ENCODE data around the gene LRRC4B. TPM values are rescaled to one million over a fixed set of nuclear protein-coding genes. Genes with fewer than 3 reads are reported as not detected.

The LRRC4B gene
- total and polyA plus RNA-seq, 2 of the 8 experiments (the other 6 are each of a cell fraction or from before 2014, with no cell fraction given) = 13.4 to 21.2 TPM

GRCh38 chr19:50573741-50574461 is 5.7 kb upstream of the LRRC4B start:
- Histone ChIP-seq H4K5ac (ENCODE audit: insufficient read length, low read depth, low read length) (no peak overlapping the region), H3K56ac (replicated peaks; ENCODE audit: insufficient read length, low read depth, low read length) (no peak overlapping the region), H2BK15ac (ENCODE audit: low read length) (no peak overlapping the region), H3K9ac (replicated peaks in 1 of 4; ENCODE audit: extremely low read depth in 1 of 4, low read depth in 3 of 4, low read length in 3 of 4) (no peak overlapping the region), H2BK5ac (ENCODE audit: low read depth, low read length) (no peak overlapping the region), H4K20me1 (replicated peaks in 1 of 2; ENCODE audit: control insufficient read depth in 1 of 2, insufficient read depth in 2 of 2, low read length in 2 of 2) (no peaks in the 10 kb centered on the region), H2BK12ac (ENCODE audit: low read depth, low read length) (no peak overlapping the region), H3K27me3 (replicated peaks in 1 of 4; ENCODE audit: control insufficient read depth in 3 of 4, extremely low read depth in 1 of 4, insufficient read depth in 3 of 4, low read length in 3 of 4) (peaks cover 0 to 12% (median 6%) of the 10 kb centered on the region in 4 experiments; a peak in 3 of 7 replicates), H3K23me2 (ENCODE audit: low read depth, low read length) (no peaks in the 10 kb centered on the region), H4K8ac (ENCODE audit: extremely low read depth, insufficient read depth, low read length) (no peak overlapping the region), H3K9me3 (ENCODE audit: insufficient read depth in 2 of 2, low read depth in 1 of 2, low read length in 1 of 2) (no peaks in the 10 kb centered on the region), H4K91ac (replicated peaks; ENCODE audit: insufficient read length, low read length) (no peak overlapping the region), H3K23ac (ENCODE audit: insufficient read length) (no peak overlapping the region), H3K79me2 (ENCODE audit: control insufficient read depth in 1 of 2, insufficient read depth in 2 of 2, low read length in 2 of 2) (no peaks in the 10 kb centered on the region), H3K4ac (replicated peaks; ENCODE audit: insufficient read length, low read depth, low read length) (no peak overlapping the region), H3K4me3 (ENCODE audit: extremely low read depth in 1 of 4, insufficient read depth in 2 of 4, low read depth in 3 of 4, low read length in 4 of 4) (no peak overlapping the region), H3K4me2 (ENCODE audit: insufficient read depth in 1 of 2, low read depth in 2 of 2, low read length in 2 of 2) (no peak overlapping the region), H3K79me1 (ENCODE audit: low read depth, low read length) (no peaks in the 10 kb centered on the region), H2AK5ac (ENCODE audit: low read depth, low read length) (no peak overlapping the region), H3K14ac (ENCODE audit: insufficient read length) (no peak overlapping the region), H2BK20ac (ENCODE audit: low read length) (no peak overlapping the region), H3K36me3 (ENCODE audit: control insufficient read depth in 2 of 4, insufficient read depth in 4 of 4, low read length in 3 of 4) (no peaks in the 10 kb centered on the region), H3K18ac (ENCODE audit: extremely low read depth, low read length) (no peak overlapping the region), H2AFZ (ENCODE audit: low read length) (no peak overlapping the region), H3K4me1 (replicated peaks in 1 of 4; ENCODE audit: control insufficient read depth in 3 of 4, insufficient read depth in 4 of 4, low read length in 3 of 4) (peaks cover 0 to 8% (median 2%) of the 10 kb centered on the region in 4 experiments; a peak in 4 of 7 replicates), H3K27ac (ENCODE audit: low read depth, low read length) (no peak overlapping the region), H2BK120ac (replicated peaks; ENCODE audit: low read depth, low read length) (no peak overlapping the region)
- POLR2A ChIA-PET (ENCODE audit: partially characterized antibody) = interaction anchor here (1.0 kb wide), 2 partner anchors 7 to 20 kb away, joined by 3 read pairs; no protein-coding TSS in a partner anchor
- FAIRE-seq (no peak), DNase-seq (ENCODE audit: low read depth in 1 of 2, low spot score in 2 of 2) (no peak)
- WGBS, 2 experiments (ENCODE audit: extremely low coverage in 1 of 2, insufficient coverage in 1 of 2, insufficient read length in 1 of 2, insufficient replicate concordance in 2 of 2, low coverage in 1 of 2, low lambda C conversion rate in 2 of 2, missing lambda C conversion rate in 1 of 2) = 84% methylated on average over 13 of the region's 13 CpGs; no CpG with 5 or more reads in 1 of the 2 experiments
- TF ChIP-seq GABPA (IDR thresholded peaks at IDR 0.05; ENCODE audit: borderline replicate concordance, insufficient read depth, low read length) (no peak), EGR1 (IDR thresholded peaks at IDR 0.05; ENCODE audit: borderline replicate concordance, low read depth, low read length) (no peak), CHD2 (IDR thresholded peaks at IDR 0.05; ENCODE audit: low read length) (no peak), POLR2A (IDR thresholded peaks at IDR 0.05; ENCODE audit: control extremely low read depth in 1 of 2, low read depth in 2 of 2, low read length in 2 of 2) (no peak), TAF7 (optimal IDR thresholded peaks at IDR 0.05; ENCODE audit: borderline replicate concordance, low read depth, low read length) (no peak), TEAD4 (IDR thresholded peaks at IDR 0.05; ENCODE audit: low read depth, low read length) (no peak), GTF2F1 (IDR thresholded peaks at IDR 0.05; ENCODE audit: borderline replicate concordance, low read depth, low read length) (no peak)
- CTCF ChIA-PET (ENCODE audit: partially characterized antibody) = interaction anchor here (0.6 to 4.7 kb wide), 4 partner anchors 9 to 64 kb away, joined by 3 to 37 read pairs (median 3); no protein-coding TSS in a partner anchor
